KOPT-K1 (cell line): ENCODE results near the gene SLC25A12.
"Not testable (repeated sequence)": the region's sequence is repeated elsewhere in the genome, so short reads cannot be mapped to it uniquely, and the experiment has no call there.

Experiments used
- H3K27ac ChIP-seq: fragments of 200-600 bp; sonication (generic); 2 replicates; pipeline ENCODE4 v1.5.1; 2016; ENCODE audit warnings: antibody characterized with exemption, mild to moderate bottlenecking, low read depth, low read length; ENCODE audit not compliant: poor library complexity, severe bottlenecking
- H3K36me3 ChIP-seq: fragments of 200-600 bp; sonication (generic); 2 replicates; pipeline ENCODE4 v1.5.1; 2017; ENCODE audit warnings: antibody characterized with exemption, mild to moderate bottlenecking, low read length, moderate library complexity; ENCODE audit not compliant: insufficient read depth
- H3K9me3 ChIP-seq: fragments of 200-600 bp; sonication (generic); 2 replicates; pipeline ENCODE4 v1.5.1; 2017; ENCODE audit warnings: antibody characterized with exemption, low read length, mild to moderate bottlenecking; ENCODE audit not compliant: insufficient read depth, poor library complexity, severe bottlenecking

The SLC25A12 gene

DNA sequence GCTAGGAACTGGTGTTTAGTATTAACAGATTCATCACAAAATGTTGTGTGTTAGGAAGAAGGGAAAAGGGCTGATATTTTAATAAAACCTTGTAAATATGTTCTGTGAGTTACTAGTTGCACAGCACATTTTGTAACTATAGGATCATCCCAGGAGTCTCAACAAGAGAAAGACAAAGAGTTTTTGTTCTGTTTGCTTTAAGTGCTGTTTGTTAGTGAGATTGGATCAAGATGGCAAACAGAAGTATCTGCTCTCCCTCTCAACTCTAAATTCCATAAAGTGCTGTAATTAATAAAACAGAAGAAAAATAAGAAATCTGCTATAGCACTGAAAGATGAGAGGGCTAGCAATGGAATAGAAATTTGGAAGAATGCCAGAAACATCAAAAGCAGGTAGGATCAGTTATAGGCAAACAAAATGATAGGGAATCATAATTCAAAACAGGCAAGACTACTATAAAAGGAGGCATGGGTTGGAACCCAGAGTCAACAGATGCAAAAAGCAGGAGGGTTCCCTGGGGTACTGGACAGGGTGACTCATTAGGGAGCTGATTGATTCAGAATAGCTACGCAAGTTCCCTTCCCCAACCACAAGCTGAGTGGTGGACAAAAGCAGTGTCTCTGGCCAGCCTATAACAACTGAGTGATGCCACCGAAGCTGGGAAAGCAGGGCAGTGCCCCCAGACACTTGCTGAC lies 131.0 kb downstream of the SLC25A12 start:
- no peak overlapping the region for H3K27ac ChIP-seq
- H3K36me3 ChIP-seq = peaks cover 22% of the 10 kb centered on the region
- H3K9me3 ChIP-seq = no peaks in the 10 kb centered on the region

DNA sequence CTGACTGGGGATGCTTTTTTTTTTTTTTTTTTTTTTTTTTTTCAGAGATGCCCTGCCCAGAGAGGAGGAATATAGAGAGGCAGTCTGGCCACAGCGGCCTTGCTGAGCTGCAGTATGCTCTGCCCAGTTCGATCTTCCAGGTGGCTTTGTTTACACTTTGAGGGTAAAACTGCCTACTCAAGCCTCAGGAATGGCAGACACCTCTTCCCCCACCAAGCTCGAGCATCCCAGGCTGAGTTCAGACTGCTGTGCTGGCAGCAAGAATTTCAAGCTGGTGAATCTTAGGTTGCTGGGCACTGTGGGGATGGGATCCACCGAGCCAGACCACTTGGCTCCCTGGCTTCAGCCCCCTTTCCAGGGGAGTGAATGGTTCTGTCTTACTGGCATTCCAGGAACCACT lies 132.9 kb downstream of the SLC25A12 start:
- peaks cover 22% of the 10 kb centered on the region for H3K36me3 ChIP-seq
- H3K9me3 ChIP-seq, H3K27ac ChIP-seq: not testable (repeated sequence)

GRCh38 chr2:171758762-171759161 lies 135.3 kb downstream of the SLC25A12 start:
- H3K36me3 ChIP-seq = peaks cover 24% of the 10 kb centered on the region
- not testable (repeated sequence) for H3K9me3 ChIP-seq, H3K27ac ChIP-seq

GRCh38 chr2:171754254-171754939 lies 139.6 kb downstream of the SLC25A12 start:
- H3K36me3 ChIP-seq = peaks cover 30% of the 10 kb centered on the region
- no peak overlapping the region for H3K27ac ChIP-seq
- H3K9me3 ChIP-seq = no peaks in the 10 kb centered on the region

GRCh38 chr2:171747371-171747770 lies 146.7 kb downstream of the SLC25A12 start:
- peaks cover 69% of the 10 kb centered on the region for H3K36me3 ChIP-seq
- no peak overlapping the region for H3K27ac ChIP-seq
- no peaks in the 10 kb centered on the region for H3K9me3 ChIP-seq

DNA sequence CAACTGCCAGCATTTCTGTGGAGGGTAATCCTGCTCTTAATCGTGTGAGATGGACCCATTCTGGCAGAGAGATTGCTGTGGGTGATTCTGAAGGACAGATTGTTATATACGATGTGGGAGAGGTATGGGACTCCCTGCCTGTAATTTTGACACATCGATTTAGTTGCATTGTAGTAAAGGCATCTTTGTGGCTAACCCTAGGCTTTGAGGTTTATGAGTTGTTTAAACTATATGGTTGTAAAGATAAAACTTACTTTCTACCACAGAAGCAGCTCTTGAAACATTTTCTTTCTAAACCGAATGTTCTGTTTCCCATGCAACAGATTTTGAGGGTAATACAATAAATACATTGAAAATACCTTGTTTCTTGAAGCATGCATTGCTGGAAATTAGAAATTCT lies 148.2 kb downstream of the SLC25A12 start:
- Histone ChIP-seq H3K27ac (no peak overlapping the region), H3K36me3 (peaks cover 64% of the 10 kb centered on the region), H3K9me3 (no peaks in the 10 kb centered on the region)

GRCh38 chr2:171745141-171745540 lies 148.9 kb downstream of the SLC25A12 start:
- H3K27ac ChIP-seq = no peak overlapping the region
- peaks cover 57% of the 10 kb centered on the region for H3K36me3 ChIP-seq
- H3K9me3 ChIP-seq = no peaks in the 10 kb centered on the region

- H3K27ac ChIP-seq = no peak overlapping the region
- H3K36me3 ChIP-seq = peaks cover 54% of the 10 kb centered on the region
- no peaks in the 10 kb centered on the region for H3K9me3 ChIP-seq
Measured at GRCh38 chr2:171742760-171743159, 151.3 kb downstream of the SLC25A12 start.

DNA sequence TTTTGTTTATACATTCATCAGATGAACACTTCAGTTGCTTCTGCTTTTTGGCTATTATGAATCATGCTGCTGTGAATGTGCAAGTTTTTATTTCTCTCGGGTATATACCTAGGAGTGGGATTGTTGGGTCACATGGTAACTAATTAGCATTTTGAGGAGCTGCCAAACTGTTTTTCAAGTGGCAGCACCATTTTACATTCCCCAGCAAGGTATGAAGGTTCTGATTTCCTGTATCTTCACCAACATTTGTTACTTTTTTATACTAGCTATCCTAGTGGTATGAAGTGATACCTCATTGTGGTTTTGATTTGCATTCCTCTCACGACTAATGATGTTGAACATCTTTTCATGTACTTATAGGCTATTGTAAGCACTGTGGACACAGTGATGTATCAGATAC lies 152.9 kb downstream of the SLC25A12 start:
- Histone ChIP-seq H3K27ac (no peak overlapping the region), H3K9me3 (no peaks in the 10 kb centered on the region), H3K36me3 (peaks cover 59% of the 10 kb centered on the region)

DNA sequence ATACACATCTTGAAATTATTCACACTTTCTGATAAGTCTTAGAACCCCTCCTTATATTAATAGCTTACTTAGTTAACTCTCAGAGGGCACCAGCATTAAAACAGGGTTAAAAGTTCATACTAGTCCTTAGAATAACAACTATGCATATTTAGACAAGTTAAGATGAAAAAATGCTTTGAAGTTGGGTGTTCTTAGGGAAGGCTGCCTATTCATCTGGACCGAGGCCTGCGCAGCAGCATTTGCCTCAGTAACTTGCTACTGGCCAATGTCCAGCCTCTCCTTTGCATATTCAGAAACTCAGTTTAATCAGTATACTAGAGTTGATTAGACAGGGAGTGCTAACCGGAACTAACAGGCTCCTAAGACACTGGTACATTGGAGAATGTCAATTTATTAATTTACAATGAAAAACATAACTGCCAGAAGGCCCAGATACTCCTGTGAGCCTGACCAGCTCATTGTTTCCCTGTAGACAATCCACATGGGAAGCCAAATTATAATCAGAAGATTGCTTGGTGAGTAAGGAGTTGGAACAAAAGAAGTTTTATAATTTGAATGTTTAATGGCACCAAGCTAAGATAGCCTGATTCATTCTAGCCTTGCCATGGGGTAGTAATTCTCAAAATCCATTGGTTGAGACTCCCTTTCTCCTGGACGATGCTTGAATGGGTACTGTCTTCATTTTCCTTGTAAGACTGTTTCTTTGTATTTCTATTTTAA lies 157.9 kb downstream of the SLC25A12 start:
- Histone ChIP-seq H3K9me3 (no peaks in the 10 kb centered on the region), H3K36me3 (peaks cover 61% of the 10 kb centered on the region), H3K27ac (no peak overlapping the region)
